ENCODE measurements around the gene CEP19.

The CEP19 gene

GRCh38 chr3:196684548-196685407, 27.3 kb downstream of the CEP19 start:
- no peaks in the 10 kb centered on the region for H3K27me3 ChIP-seq (ENCODE audit: insufficient read depth, low read length, poor library complexity)
- H3K27ac ChIP-seq (ENCODE audit: low read length), result peak overlapping the region; percentile 81
- H3K36me3 ChIP-seq (ENCODE audit: insufficient read depth, low read length), result peaks cover 6% of the 10 kb centered on the region; the same call in 1 of the 2 replicates
- H3K4me3 ChIP-seq (ENCODE audit: low read depth in 1 of 2, low read length in 2 of 2), result peak overlapping the region in 1 of 2 experiments; percentile 41; a peak in 2 of 4 replicates
- ATAC-seq (ENCODE audit: insufficient read depth, low read depth), result peak; percentile 94
- peak overlapping the region; percentile 36 for H3K9ac ChIP-seq (ENCODE audit: low read depth, low read length)
- peak; percentile 76 for DNase-seq
- peaks cover 7% of the 10 kb centered on the region for H3K9me3 ChIP-seq (ENCODE audit: insufficient read depth, low read length, severe bottlenecking)
- H2AFZ ChIP-seq (ENCODE audit: low read depth, low read length), result peak overlapping the region; percentile 68
- H3K4me2 ChIP-seq (ENCODE audit: insufficient read depth, low read length), result peak overlapping the region; percentile 61
- no peaks in the 10 kb centered on the region for H3K79me2 ChIP-seq (ENCODE audit: insufficient read depth, low read length)
- TF ChIP-seq EZH2 (IDR thresholded peaks at IDR 0.05; ENCODE audit: borderline replicate concordance, low read depth, low read length, severe bottlenecking) (no peak), CTCF (IDR thresholded peaks at IDR 0.05; ENCODE audit: borderline replicate concordance, extremely low read depth, low read length, poor library complexity, severe bottlenecking) (peak; percentile 94)
- peaks cover 15% of the 10 kb centered on the region for H3K4me1 ChIP-seq (ENCODE audit: insufficient read depth, low read length)
- no peaks in the 10 kb centered on the region for H4K20me1 ChIP-seq (ENCODE audit: insufficient read depth, low read length)

- H4K20me1 ChIP-seq (ENCODE audit: insufficient read depth, low read length), result no peaks in the 10 kb centered on the region
- H3K9ac ChIP-seq (ENCODE audit: low read depth, low read length), result no peak overlapping the region
- peaks cover 6% of the 10 kb centered on the region; the same call in 1 of the 2 replicates for H3K36me3 ChIP-seq (ENCODE audit: insufficient read depth, low read length)
- no peak overlapping the region for H3K4me2 ChIP-seq (ENCODE audit: insufficient read depth, low read length)
- no peak for TF ChIP-seq CTCF (IDR thresholded peaks at IDR 0.05; ENCODE audit: borderline replicate concordance, extremely low read depth, low read length, poor library complexity, severe bottlenecking)
- no peak for TF ChIP-seq EZH2 (IDR thresholded peaks at IDR 0.05; ENCODE audit: borderline replicate concordance, low read depth, low read length, severe bottlenecking)
- no peaks in the 10 kb centered on the region for H3K4me1 ChIP-seq (ENCODE audit: insufficient read depth, low read length)
- ATAC-seq (ENCODE audit: insufficient read depth, low read depth) (no peak), DNase-seq (no peak)
- H3K27me3 ChIP-seq (ENCODE audit: insufficient read depth, low read length, poor library complexity), result no peaks in the 10 kb centered on the region
- no peak overlapping the region for H3K27ac ChIP-seq (ENCODE audit: low read length)
- H3K4me3 ChIP-seq (ENCODE audit: low read depth in 1 of 2, low read length in 2 of 2), result no peak overlapping the region
- H3K9me3 ChIP-seq (ENCODE audit: insufficient read depth, low read length, severe bottlenecking), result peaks cover 4% of the 10 kb centered on the region
- no peaks in the 10 kb centered on the region; the same call in 1 of the 2 replicates for H3K79me2 ChIP-seq (ENCODE audit: insufficient read depth, low read length)
- H2AFZ ChIP-seq (ENCODE audit: low read depth, low read length), result no peak overlapping the region
Observed at GRCh38 chr3:196677931-196678330, 34.1 kb downstream of the CEP19 start.

- H3K4me3 ChIP-seq (ENCODE audit: low read depth in 1 of 2, low read length in 2 of 2), result no peak overlapping the region
- no peak for DNase-seq
- peaks cover 4% of the 10 kb centered on the region for H3K9me3 ChIP-seq (ENCODE audit: insufficient read depth, low read length, severe bottlenecking)
- no peak for ATAC-seq (ENCODE audit: insufficient read depth, low read depth)
- H3K4me1 ChIP-seq (ENCODE audit: insufficient read depth, low read length), result no peaks in the 10 kb centered on the region
- H2AFZ ChIP-seq (ENCODE audit: low read depth, low read length), result no peak overlapping the region
- H3K9ac ChIP-seq (ENCODE audit: low read depth, low read length), result no peak overlapping the region
- no peaks in the 10 kb centered on the region; the same call in 1 of the 2 replicates for H3K79me2 ChIP-seq (ENCODE audit: insufficient read depth, low read length)
- H4K20me1 ChIP-seq (ENCODE audit: insufficient read depth, low read length), result no peaks in the 10 kb centered on the region
- no peak for TF ChIP-seq CTCF (IDR thresholded peaks at IDR 0.05; ENCODE audit: borderline replicate concordance, extremely low read depth, low read length, poor library complexity, severe bottlenecking)
- no peak for TF ChIP-seq EZH2 (IDR thresholded peaks at IDR 0.05; ENCODE audit: borderline replicate concordance, low read depth, low read length, severe bottlenecking)
- no peak overlapping the region for H3K4me2 ChIP-seq (ENCODE audit: insufficient read depth, low read length)
- H3K27me3 ChIP-seq (ENCODE audit: insufficient read depth, low read length, poor library complexity), result no peaks in the 10 kb centered on the region
- peaks cover 5% of the 10 kb centered on the region; the same call in 1 of the 2 replicates for H3K36me3 ChIP-seq (ENCODE audit: insufficient read depth, low read length)
- H3K27ac ChIP-seq (ENCODE audit: low read length), result no peak overlapping the region
Observed at GRCh38 chr3:196677353-196677752, 34.7 kb downstream of the CEP19 start.

All from DND-41 (cell line).